DOHH2 (cell line): ENCODE results near the gene ARF1.

Experiments used
- EZH2phosphoT487 ChIP-seq: fragments of 200-600 bp; sonication (generic); IDR thresholded peaks from 2 replicates; pipeline ENCODE4 v1.6.1; 2017; ENCODE audit warnings: borderline replicate concordance, mild to moderate bottlenecking, antibody characterized with exemption, low read length, moderate library complexity, mixed read lengths
- TF ChIP-seq, protein P1 (sequence below): fragments of 200-600 bp; sonication (generic); IDR thresholded peaks from one replicate; pipeline ENCODE4 v1.5.1; 2014; ENCODE audit warnings: antibody characterized with exemption, mild to moderate bottlenecking, low read depth, low read length; ENCODE audit not compliant: poor library complexity, severe bottlenecking

DNA sequence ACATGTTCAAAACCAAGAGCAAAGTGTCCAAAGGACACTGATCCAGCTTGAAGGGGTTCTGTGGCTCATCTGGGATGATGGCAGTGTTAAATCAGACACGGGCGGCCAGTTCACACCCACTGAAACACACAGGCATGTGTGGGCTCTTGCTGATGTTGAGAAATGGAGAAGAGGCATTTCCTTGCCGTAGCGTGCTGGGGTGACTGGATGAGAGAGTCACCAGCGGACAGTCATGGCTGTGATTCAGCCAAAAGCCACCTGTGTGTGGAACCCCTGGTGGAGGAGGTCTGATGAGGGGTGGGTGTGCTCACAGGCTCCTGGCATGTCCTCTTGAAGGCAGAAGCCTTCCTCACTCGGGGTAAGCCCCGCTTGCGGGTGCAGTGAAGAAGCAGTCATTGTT is 13.4 kb downstream of the ARF1 start:
- TF ChIP-seq, protein P1, sequence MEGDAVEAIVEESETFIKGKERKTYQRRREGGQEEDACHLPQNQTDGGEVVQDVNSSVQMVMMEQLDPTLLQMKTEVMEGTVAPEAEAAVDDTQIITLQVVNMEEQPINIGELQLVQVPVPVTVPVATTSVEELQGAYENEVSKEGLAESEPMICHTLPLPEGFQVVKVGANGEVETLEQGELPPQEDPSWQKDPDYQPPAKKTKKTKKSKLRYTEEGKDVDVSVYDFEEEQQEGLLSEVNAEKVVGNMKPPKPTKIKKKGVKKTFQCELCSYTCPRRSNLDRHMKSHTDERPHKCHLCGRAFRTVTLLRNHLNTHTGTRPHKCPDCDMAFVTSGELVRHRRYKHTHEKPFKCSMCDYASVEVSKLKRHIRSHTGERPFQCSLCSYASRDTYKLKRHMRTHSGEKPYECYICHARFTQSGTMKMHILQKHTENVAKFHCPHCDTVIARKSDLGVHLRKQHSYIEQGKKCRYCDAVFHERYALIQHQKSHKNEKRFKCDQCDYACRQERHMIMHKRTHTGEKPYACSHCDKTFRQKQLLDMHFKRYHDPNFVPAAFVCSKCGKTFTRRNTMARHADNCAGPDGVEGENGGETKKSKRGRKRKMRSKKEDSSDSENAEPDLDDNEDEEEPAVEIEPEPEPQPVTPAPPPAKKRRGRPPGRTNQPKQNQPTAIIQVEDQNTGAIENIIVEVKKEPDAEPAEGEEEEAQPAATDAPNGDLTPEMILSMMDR: no peak
- TF ChIP-seq EZH2phosphoT487: no peak
